GM20431 (cell line): ENCODE results near the gene HPCAL1.

Experiments used
- in situ Hi-C: fragments of 300-500 bp; cut with MseI, MboI; formaldehyde crosslinking; loops from one replicate; pipeline ENCODE4 v1.15.0; 2020; ENCODE audit warnings: low sequenced_read_pairs; ENCODE audit not compliant: unreplicated experiment

The HPCAL1 gene

GRCh38 chr2:10411557-10411956 lies 108.9 kb downstream of the HPCAL1 start:
- in situ Hi-C loops, result no loop called here

GRCh38 chr2:10412380-10412779 lies 109.7 kb downstream of the HPCAL1 start:
- in situ Hi-C loops, result no loop called here

GRCh38 chr2:10413503-10413902 lies 110.8 kb downstream of the HPCAL1 start:
- in situ Hi-C loops, result no loop called here

GRCh38 chr2:10413991-10414451 lies 111.3 kb downstream of the HPCAL1 start:
- in situ Hi-C loops, result no loop called here

- in situ Hi-C loops, result no loop called here
Observed at GRCh38 chr2:10414591-10414990, 111.9 kb downstream of the HPCAL1 start.

GRCh38 chr2:10415048-10415447 lies 112.3 kb downstream of the HPCAL1 start:
- in situ Hi-C loops, result no loop called here

- in situ Hi-C loops, result no loop called here
Observed at GRCh38 chr2:10415640-10416039, 112.9 kb downstream of the HPCAL1 start.

- in situ Hi-C loops, result no loop called here
Observed at GRCh38 chr2:10417551-10418335, 115.0 kb downstream of the HPCAL1 start.

- in situ Hi-C loops, result no loop called here
Observed at GRCh38 chr2:10419553-10420257, 117.0 kb downstream of the HPCAL1 start.

GRCh38 chr2:10422251-10422650 lies 119.5 kb downstream of the HPCAL1 start:
- in situ Hi-C loops, result no loop called here

- in situ Hi-C loops, result no loop called here
Observed at GRCh38 chr2:10422732-10423399, 120.2 kb downstream of the HPCAL1 start.

GRCh38 chr2:10423400-10423774 lies 120.7 kb downstream of the HPCAL1 start:
- in situ Hi-C loops, result no loop called here

GRCh38 chr2:10424051-10424450 lies 121.3 kb downstream of the HPCAL1 start:
- in situ Hi-C loops, result no loop called here

- in situ Hi-C loops, result no loop called here
Observed at GRCh38 chr2:10424916-10425505, 122.3 kb downstream of the HPCAL1 start.

GRCh38 chr2:10425699-10426098 lies 123.0 kb downstream of the HPCAL1 start:
- in situ Hi-C loops, result no loop called here

- in situ Hi-C loops, result no loop called here
Observed at GRCh38 chr2:10426726-10427617, 124.3 kb downstream of the HPCAL1 start.

- in situ Hi-C loops, result no loop called here
Observed at GRCh38 chr2:10427618-10427949, 124.9 kb downstream of the HPCAL1 start.

- in situ Hi-C loops, result no loop called here
Observed at GRCh38 chr2:10428355-10428754, 125.7 kb downstream of the HPCAL1 start.

- in situ Hi-C loops, result no loop called here
Observed at GRCh38 chr2:10428924-10429323, 126.2 kb downstream of the HPCAL1 start.
